SK-N-DZ (cell line): ENCODE data around the gene SPAG9. TPM values are rescaled to one million over a fixed set of nuclear protein-coding genes. Genes with fewer than 3 reads are reported as not detected.

Source experiments
- DNase-seq: peaks from one replicate; pipeline ENCODE4 v3.0.0-alpha.2; 2015; ENCODE audit warnings: low spot score
- polyA plus RNA-seq, 2 experiments: library from polyadenylated mRNA; depleted of rRNA; stranded (reverse); fragments of >200 nt; gene quantifications; 2 replicates each; pipeline ENCODE4 v1.2.3, GENCODE V29; 2014

The SPAG9 gene, protein sequence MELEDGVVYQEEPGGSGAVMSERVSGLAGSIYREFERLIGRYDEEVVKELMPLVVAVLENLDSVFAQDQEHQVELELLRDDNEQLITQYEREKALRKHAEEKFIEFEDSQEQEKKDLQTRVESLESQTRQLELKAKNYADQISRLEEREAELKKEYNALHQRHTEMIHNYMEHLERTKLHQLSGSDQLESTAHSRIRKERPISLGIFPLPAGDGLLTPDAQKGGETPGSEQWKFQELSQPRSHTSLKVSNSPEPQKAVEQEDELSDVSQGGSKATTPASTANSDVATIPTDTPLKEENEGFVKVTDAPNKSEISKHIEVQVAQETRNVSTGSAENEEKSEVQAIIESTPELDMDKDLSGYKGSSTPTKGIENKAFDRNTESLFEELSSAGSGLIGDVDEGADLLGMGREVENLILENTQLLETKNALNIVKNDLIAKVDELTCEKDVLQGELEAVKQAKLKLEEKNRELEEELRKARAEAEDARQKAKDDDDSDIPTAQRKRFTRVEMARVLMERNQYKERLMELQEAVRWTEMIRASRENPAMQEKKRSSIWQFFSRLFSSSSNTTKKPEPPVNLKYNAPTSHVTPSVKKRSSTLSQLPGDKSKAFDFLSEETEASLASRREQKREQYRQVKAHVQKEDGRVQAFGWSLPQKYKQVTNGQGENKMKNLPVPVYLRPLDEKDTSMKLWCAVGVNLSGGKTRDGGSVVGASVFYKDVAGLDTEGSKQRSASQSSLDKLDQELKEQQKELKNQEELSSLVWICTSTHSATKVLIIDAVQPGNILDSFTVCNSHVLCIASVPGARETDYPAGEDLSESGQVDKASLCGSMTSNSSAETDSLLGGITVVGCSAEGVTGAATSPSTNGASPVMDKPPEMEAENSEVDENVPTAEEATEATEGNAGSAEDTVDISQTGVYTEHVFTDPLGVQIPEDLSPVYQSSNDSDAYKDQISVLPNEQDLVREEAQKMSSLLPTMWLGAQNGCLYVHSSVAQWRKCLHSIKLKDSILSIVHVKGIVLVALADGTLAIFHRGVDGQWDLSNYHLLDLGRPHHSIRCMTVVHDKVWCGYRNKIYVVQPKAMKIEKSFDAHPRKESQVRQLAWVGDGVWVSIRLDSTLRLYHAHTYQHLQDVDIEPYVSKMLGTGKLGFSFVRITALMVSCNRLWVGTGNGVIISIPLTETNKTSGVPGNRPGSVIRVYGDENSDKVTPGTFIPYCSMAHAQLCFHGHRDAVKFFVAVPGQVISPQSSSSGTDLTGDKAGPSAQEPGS (N-terminal part only)
- polyA plus RNA-seq (2014; cell fraction: cytosol; rRNA removed) = 45.7 and 66.7 TPM in 2 replicates
- 153 and 163 TPM in 2 replicates for polyA plus RNA-seq (2014; cell fraction: nucleus; rRNA removed)

DNA sequence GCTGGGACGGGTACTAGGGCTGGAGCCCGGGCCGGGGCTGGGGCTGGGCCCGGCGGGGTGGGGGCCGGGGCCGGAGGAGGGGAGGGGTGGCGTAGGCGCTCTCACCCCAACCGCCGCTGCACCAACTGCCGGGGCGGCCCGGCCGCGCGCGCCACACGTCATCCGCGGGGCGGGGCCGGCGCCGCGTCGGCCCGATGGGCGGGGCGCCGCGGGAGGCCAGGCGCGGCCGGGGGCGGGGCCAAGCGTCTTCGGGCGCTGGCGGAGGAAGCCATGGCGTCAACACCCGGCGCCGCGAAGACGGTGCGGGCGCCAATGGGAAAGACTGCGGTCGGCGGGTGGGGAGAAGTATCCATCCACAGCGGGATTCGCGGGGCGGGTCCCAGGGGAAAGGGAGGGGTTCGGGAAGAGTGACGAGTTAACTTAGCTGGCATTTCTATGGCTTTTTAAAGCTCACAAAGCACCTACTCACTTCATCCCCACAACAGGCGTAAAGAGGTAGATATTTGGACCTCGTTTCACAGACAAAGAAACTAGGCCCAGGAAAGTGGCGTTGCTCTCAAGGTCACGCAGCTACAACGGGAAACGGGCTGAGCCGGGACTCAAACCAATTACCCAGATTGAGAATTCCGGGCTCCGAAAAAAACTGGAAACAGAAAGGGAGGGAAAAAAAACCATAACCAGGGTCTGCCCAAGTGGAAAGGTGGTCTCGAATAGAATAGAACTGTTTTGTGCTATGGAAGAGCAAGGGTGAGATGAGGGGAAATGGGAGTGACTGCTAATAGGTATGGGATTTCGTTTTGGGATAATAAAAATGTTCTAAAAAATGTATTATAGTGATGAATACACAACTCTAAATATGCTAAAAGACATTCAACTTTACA is at the start of gene SPAG9:
SPAG9 (minus strand) TSS at position 130 of the 881 bp plus-strand sequence. CDS start 212 bp downstream, outside the sequence.
- DNase-seq = peak; percentile 95

DNA sequence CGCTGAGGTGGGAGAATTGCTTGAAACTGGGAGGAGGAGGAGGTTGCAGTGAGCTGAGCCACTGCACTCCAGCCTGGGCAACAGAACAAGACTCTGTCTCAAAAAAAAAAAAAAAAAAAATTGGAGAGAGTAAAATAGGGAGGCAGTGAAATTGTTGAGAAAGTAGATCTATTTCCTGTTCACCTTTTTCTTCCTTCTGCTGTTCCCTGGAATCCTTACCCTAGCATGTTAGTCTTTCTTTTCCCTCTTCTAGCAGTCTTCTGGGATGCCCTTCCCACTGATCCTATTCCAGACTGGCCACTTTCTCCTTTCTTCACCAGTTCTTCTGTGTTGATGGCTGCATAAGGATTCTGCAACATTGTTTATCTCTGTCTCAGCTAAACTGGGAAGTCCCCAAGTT is 48.7 kb upstream of the SPAG9 start:
- DNase-seq = no peak

DNA sequence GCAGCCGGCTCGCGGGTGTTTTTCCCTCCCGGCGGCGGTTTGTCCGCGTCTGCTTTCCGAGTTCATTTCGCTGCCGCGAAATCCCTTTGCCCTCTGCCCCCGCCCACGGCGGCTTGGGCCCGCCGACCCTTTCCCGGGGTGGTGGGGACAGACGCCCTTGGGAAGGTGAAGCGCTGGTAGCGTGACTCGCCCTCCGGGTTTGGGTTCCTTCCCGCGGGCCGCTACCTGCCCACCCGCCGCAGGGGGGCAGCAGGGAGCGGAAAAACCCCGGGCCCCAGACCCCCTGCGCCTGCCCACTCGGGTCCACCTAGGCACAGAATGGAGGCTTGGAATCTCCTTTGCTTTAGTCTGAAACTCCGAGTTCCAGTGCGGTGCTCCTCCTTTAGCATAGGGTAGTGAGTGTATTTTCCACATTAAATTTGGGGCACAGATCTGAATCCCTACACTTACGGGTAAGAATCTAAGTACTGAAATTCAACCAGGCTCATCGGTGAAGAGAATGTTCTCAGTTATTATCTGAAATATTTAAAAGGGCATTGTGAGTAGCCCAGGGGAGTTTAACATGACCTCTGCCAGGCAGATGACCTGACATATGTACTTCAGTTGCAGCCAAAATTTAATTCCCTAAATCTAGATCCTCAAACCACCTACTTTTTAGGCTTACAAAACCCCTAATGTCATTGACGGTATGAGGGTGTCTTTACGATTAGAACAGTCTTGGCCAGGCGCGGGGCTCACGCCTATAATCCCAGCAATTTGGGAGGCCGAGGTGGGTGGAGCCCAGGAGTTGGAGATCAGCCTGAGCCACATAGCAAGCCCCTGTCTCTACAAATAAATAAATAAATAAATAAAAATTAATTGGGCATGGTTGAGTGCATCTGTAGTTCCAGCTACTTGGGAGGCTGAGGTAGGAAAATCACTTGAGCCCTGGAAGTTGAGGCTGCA is 46.6 kb upstream of the SPAG9 start:
- peak; percentile 79 for DNase-seq

DNA sequence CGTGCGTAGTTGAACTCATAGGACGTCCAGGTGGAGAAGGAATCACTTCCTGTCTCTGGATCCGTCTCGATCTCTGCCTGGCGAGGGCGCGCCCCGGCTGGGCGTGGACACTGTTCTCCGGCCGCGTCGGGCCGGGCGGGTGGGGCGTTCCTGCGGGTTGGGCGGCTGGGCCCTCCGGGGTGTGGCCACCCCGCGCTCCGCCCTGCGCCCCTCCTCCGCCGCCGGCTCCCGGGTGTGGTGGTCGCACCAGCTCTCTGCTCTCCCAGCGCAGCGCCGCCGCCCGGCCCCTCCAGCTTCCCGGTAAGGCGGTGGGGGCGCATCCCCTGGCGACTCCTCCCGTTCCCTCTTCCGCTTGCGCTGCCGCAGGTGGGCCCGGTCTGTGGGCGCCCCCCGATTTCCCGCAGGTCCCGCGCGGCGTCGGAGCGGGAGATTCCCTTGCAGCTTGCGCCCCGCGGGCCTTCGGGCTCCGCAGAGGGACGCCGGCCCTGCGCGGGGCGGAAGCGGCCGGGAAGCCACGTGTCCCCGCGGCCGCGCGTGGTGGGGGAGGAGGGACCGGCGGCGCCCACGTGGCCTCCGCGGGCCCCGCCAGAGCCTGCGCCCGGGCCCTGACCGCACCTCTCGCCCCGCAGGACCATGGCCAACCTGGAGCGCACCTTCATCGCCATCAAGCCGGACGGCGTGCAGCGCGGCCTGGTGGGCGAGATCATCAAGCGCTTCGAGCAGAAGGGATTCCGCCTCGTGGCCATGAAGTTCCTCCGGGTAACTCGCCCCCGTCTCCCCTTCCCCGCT is 45.7 kb upstream of the SPAG9 start, which contains the start of gene NME2:
NME2 (plus strand) TSS at position 214 of the 789 bp plus-strand sequence; CDS start at position 634, 420 bp downstream.
- peak; percentile 90 for DNase-seq

DNA sequence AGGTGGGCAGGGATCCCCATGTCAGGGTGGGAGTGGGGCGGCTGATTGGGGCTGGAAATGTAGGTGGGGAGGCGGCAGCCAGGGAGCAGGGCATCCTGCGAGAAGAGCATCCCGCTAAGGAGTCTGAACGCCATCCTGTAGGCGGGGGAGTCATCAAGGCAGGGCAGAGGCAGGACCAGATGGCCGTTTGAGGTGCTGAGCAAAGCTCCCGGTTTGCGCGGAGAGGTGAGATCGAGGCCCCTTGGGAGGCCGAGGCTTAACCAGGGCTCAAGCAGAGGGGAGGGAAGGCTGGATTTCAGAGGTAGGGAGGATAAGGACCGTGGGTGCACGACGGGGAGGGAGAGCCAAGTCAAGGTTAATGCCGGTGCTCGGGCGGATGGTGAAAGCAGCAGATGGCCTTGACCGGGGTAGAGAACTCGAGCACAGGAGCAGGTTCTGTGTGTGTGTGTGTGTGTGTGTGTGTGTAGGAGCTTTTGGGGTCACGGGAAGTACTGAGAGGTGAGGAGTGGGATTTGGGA is 45.1 kb upstream of the SPAG9 start:
- DNase-seq = no peak

DNA sequence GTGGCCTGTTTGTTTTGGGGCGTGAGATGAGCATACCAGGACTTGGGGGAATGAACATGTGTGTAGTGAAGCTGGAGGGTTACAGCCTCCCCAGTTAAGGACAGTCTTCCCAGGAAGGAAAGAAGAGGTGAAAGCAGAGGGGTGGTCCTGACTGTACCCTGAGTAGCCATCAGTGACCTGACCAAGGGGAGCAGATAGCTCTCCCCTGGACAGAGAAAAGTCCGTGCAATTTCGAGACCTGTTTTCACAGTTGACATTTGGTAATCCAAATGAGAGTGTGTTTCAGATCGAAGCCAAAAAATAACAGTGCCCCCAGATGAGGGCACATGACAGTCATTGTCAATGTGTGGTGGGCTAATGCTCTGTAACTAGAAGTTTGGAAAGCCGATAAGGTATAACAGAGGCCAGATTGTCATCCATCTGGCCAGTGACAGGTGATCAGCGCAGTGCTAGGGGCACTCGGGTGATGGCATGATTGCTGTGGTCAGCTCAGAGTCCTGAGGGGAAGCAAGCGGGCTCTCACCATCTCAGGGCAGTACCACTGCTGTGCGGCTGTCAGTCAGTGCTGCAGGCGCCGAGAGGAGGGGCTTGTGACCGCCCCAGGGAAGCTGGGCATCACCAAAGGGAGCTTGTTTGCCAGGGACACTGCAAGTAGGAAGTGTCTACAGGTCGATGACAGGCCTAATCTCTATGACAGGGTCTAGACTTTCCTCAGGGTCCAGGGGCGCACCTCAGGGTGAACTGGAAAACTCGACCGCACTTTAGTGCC is 44.4 kb upstream of the SPAG9 start:
- DNase-seq = peak; percentile 43

DNA sequence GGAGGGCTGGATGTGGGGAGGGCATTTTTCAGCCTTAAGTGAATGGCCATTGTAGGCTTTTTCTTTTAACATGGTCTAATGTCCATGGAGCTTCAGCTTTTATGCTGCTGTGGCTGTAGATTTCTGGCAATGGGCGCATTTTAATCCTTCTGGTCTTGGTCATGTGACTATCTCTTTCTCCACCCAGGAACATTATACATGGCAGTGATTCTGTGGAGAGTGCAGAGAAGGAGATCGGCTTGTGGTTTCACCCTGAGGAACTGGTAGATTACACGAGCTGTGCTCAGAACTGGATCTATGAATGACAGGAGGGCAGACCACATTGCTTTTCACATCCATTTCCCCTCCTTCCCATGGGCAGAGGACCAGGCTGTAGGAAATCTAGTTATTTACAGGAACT is 40.9 kb upstream of the SPAG9 start:
- DNase-seq = no peak

DNA sequence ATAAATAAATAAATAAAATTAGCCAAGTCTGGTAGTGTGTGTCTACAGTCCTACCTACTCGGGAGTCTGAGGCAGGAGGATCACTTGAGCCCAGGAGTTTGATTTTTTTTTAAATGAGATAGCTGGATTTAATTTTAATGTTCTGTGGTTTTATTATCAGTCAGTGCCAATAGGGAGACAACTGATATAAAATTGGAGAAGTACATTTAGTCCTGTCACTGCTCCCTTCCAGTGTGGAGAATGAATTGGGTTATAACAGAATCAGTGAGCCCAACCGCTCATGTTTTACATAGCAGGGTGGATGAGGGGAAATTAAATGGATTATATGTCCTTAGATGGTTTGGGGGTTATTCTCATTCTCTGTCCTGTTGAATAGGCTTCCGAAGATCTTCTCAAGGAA is 38.9 kb upstream of the SPAG9 start:
- no peak for DNase-seq

DNA sequence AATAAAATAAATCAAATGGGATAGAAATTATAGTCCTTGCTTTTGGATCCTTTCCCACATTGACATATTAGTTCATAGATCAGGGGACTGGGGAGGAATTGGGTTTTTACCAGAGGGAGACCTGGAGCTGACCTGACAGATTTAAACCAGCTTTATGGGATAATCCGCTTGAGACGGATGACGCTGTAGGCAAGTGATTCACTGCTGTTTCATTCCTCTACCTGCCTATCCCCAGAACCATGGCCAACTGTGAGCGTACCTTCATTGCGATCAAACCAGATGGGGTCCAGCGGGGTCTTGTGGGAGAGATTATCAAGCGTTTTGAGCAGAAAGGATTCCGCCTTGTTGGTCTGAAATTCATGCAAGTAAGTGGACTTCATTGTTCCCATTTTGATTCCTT is 34.7 kb upstream of the SPAG9 start:
- DNase-seq = no peak

DNA sequence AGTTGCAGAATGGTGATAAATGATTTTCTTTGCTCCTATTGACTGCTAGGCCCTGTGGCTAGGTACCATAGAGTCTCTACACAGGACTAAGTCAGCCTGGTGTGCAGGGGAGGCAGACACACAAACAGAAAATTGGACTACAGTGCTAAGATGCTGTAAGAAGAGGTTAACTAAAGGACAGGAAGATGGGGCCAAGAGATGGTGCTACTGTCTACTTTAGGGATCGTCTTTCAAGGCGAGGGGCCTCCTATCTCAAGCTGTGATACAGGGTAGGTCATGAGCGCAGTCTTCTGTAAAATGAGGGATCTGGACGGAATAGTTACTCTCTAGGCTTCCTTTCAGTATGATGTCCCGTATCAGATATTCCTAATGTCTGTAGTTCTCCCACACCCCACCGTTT is 33.5 kb upstream of the SPAG9 start:
- DNase-seq = no peak

DNA sequence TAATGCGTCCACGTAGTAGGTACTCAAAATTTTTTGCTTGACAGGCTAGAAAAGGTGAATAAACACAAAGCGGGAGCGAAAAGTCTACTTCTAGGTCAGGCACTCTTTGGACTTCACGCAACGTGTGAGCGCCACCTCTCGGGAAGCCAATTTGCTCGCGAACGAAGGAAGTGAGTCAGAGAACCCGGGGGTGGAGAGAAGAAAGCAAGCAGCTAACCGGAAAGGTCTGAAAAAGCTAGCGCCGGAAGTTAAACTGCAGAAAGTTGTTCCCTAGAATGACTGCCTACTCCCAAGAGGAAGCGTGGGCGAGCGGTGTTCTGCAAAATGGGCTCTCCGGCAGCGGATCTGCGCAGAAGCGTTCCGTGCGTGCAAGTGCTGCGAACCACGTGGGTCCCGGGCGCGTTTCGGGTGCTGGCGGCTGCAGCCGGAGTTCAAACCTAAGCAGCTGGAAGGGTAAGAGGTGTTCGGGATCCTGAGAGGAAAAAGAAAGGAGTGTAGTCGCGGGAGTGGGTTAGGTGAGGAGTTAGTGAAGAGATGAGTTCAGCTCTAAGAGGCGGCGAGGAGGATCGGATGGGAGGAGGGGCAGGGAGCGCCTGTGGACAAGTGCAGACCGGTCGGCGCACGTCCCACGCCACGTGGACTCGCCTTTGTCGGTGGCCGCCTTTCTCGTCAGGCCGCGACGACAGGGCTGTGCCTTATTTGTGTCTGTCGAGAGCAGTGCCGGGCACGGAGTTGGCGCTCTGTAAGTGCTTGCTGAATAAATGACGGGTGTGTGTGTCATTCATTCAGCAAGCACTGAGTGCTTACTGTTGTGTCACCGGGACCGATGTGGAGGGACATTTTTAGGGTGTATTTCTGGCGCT is 32.8 kb upstream of the SPAG9 start, which contains the start of gene NME1:
NME1 (plus strand) TSS at position 350 of the 863 bp plus-strand sequence. CDS start 2,096 bp downstream, outside the sequence.
- peak; percentile 100 for DNase-seq

DNA sequence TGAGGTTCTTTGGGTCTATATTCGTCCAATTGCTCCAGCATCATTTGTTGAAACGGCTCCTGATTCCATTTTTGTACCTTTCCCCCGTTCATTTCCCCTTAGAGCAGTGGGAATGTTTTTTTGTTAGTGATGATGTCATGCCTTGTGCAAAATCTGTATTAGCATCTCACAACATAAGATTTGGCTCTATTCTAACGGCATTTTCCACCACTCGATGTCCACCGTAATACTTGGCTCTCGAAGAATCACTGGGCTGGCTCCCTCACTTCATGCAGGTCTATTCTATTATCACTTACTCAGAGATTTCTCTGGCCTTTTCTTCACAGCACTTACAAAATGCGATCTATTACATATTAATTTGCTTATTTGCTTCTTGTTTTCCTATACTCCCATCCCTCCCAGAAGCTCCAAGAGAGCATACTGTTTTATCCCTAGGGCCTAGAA is 32.1 kb upstream of the SPAG9 start:
- no peak for DNase-seq

DNA sequence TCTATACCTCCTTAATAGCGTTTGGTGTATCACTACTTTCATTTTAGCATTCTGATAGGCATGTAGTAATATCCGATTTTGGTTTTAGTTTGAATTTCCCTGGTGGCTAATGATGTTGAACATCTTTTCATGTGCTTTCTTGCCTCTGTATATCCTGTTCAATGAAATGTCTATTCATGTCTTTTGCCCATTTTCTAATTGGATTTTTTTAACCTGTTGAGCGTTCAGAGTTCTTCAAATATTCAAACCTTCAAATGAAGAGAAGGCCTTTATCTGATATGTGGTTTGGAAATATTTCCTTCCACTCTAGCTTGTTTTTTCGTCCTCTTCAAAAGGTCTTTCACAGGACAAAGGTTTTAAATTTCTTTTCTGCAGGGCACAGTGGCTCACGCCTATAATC is 30.3 kb upstream of the SPAG9 start:
- DNase-seq = no peak

DNA sequence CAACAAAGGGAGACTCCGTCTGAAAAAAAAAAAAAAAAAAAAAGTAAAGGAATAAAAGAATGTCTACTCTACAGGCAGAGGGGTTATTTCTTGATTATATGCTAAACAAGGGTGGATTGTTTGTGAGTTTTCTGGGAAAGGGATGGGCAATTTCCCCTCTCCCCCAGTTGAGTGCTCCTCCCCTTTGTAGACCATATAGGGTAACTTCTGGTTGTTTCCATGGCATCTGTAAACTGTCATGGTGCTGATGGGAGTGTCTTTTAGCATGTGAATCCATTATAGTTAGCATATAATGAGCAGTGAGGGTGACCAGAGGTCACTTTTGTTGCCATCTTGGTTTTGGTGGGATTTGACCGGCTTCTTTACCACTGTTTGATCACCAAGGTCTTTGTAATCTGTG is 28.5 kb upstream of the SPAG9 start:
- DNase-seq = no peak

DNA sequence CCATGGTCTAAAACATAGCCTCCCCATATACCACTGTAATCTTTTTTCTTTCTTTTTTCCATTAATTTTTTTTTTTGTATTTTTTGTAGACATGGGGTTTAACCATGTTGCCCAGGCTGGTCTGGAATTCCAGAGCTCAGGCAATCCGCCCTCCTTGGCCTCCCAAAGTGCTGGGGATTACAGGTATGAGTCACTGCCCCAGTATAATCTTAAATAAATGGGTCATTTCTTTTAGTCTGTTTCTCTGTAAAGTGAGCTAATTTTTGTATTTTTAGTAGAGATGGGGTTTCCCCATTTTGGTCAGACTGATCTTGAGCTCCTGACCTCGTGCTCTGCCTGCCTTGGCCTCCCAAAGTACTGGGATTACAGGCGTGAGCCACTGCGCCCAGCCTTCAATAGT is 27.0 kb upstream of the SPAG9 start:
- no peak for DNase-seq
